KMS-11 (cell line): Measurements from ENCODE around the gene GSX1.

ENCODE experiments used
- H2AFZ ChIP-seq: fragments of 200-600 bp; sonication (generic); 2 replicates; pipeline ENCODE4 v1.6.1; 2016; ENCODE audit warnings: antibody characterized with exemption, mixed run types, low read depth
- H3K27ac ChIP-seq: fragments of 200-600 bp; sonication (generic); 2 replicates; pipeline ENCODE4 v1.6.1; 2016; ENCODE audit warnings: mild to moderate bottlenecking, mixed run types
- H3K27me3 ChIP-seq: fragments of 200-600 bp; sonication (generic); 2 replicates; pipeline ENCODE4 v1.6.1; 2017; ENCODE audit warnings: mild to moderate bottlenecking, low read depth, mixed run types, moderate library complexity; ENCODE audit not compliant: insufficient read depth
- H3K36me3 ChIP-seq: fragments of 200-600 bp; sonication (generic); 2 replicates; pipeline ENCODE4 v1.6.1; 2017; ENCODE audit warnings: mild to moderate bottlenecking, mixed run types; ENCODE audit not compliant: insufficient read depth
- H3K4me1 ChIP-seq: fragments of 200-600 bp; sonication (generic); 2 replicates; pipeline ENCODE4 v1.6.1; 2016; ENCODE audit warnings: mild to moderate bottlenecking, low read depth, mixed run types; ENCODE audit not compliant: poor library complexity, severe bottlenecking
- H3K4me2 ChIP-seq: fragments of 200-600 bp; sonication (generic); 2 replicates; pipeline ENCODE4 v1.7.0; 2016; ENCODE audit warnings: mild to moderate bottlenecking, mixed run types
- H3K4me3 ChIP-seq: fragments of 200-600 bp; sonication (generic); IDR thresholded peaks from 2 replicates; pipeline ENCODE4 v1.6.1; 2017; ENCODE audit warnings: low read depth, low read length, mixed read lengths; ENCODE audit not compliant: insufficient read depth
- H3K79me2 ChIP-seq: fragments of 200-600 bp; sonication (generic); 2 replicates; pipeline ENCODE4 v1.6.1; 2016; ENCODE audit warnings: low read depth, mixed run types; ENCODE audit not compliant: insufficient read depth
- H3K9ac ChIP-seq: fragments of 200-600 bp; sonication (generic); 2 replicates; pipeline ENCODE4 v1.6.1; 2016; ENCODE audit warnings: mild to moderate bottlenecking, mixed run types
- H4K20me1 ChIP-seq: fragments of 200-600 bp; sonication (generic); 2 replicates; pipeline ENCODE4 v1.6.1; 2016; ENCODE audit warnings: mild to moderate bottlenecking, mixed run types; ENCODE audit not compliant: insufficient read depth
- TF ChIP-seq, protein P1 (sequence below): fragments of 200-600 bp; sonication (generic); conservative IDR thresholded peaks from 2 replicates; pipeline ENCODE4 v1.6.1; 2017; ENCODE audit warnings: low read depth, mild to moderate bottlenecking, antibody characterized with exemption, low read length, moderate library complexity, mixed read lengths

The GSX1 gene

DNA sequence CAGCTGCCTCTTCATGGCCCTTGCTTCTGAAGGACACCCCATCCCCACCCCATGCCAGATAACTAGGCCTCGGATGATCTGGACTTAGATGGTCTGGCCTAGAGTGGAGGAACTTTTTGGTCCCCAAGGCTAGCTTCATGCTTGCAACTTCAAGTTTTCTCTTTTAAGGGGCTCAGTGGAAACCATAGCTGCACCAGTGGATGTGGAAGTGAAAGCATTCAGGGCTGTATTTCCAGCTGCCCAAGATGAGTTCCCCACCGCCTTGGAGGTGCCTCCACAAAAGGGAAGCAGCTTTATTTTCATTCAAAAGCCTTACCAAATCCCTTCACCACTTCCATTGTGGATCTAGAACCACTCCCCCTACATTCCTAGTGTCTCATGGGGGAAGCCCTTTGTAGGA lies 17.6 kb upstream of the GSX1 start:
- TF ChIP-seq, protein P1, sequence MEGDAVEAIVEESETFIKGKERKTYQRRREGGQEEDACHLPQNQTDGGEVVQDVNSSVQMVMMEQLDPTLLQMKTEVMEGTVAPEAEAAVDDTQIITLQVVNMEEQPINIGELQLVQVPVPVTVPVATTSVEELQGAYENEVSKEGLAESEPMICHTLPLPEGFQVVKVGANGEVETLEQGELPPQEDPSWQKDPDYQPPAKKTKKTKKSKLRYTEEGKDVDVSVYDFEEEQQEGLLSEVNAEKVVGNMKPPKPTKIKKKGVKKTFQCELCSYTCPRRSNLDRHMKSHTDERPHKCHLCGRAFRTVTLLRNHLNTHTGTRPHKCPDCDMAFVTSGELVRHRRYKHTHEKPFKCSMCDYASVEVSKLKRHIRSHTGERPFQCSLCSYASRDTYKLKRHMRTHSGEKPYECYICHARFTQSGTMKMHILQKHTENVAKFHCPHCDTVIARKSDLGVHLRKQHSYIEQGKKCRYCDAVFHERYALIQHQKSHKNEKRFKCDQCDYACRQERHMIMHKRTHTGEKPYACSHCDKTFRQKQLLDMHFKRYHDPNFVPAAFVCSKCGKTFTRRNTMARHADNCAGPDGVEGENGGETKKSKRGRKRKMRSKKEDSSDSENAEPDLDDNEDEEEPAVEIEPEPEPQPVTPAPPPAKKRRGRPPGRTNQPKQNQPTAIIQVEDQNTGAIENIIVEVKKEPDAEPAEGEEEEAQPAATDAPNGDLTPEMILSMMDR = no peak
- H3K4me2 ChIP-seq = peak overlapping the region; percentile 89; the same call in 1 of the 2 replicates
- no peaks in the 10 kb centered on the region for H3K36me3 ChIP-seq
- no peaks in the 10 kb centered on the region for H3K79me2 ChIP-seq
- H3K9ac ChIP-seq = no peak overlapping the region
- no peaks in the 10 kb centered on the region for H3K27me3 ChIP-seq
- peaks cover 53% of the 10 kb centered on the region for H3K4me1 ChIP-seq
- no peaks in the 10 kb centered on the region for H4K20me1 ChIP-seq
- no peak overlapping the region for H3K4me3 ChIP-seq
- no peak overlapping the region; the same call in 1 of the 2 replicates for H2AFZ ChIP-seq
- H3K27ac ChIP-seq = no peak overlapping the region

DNA sequence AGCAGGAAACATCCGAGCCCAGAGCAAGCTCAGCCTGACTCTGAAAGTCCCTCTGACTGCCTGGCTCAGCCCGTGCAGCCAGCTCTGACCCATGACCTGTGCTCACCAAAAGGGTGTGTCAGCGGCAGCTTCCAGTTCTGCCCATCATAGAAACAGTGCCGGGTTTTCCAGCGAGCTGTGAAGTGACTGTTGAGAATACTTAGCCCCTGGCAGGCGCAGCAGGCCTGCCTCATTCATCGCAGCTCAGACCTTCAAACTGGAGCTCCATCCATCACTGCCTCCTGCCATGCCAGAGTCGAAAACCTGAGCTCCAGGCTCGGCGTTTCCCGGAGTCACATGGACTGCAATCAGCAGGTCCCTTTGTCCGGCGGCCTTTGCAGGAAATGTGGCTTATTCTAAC lies 16.3 kb upstream of the GSX1 start:
- Histone ChIP-seq H3K27me3 (no peaks in the 10 kb centered on the region), H3K9ac (no peak overlapping the region), H3K4me2 (no peak overlapping the region), H2AFZ (no peak overlapping the region), H4K20me1 (no peaks in the 10 kb centered on the region), H3K4me3 (no peak overlapping the region), H3K4me1 (peaks cover 47% of the 10 kb centered on the region), H3K27ac (no peak overlapping the region), H3K79me2 (no peaks in the 10 kb centered on the region), H3K36me3 (no peaks in the 10 kb centered on the region)
- TF ChIP-seq, protein P1 = no peak

DNA sequence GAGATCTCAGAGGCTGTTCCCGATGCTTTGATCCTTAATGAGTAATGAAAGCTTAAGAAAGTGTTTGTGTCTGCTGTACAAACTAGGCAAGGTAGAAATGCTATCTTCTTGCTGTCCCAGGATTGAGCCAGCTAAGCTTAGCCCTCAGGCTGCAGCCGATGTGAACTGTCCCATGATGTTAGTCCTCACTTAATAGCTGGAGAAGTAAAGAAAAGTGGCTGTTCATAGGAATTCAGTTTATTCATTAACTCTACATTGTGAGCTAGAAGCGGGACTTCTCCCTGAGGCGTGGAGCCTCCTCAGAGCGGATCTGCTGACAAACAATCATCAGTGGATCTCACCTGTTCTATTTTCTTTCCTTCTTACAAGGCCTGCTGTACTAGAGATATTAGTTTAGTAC lies 10.1 kb upstream of the GSX1 start:
- no peaks in the 10 kb centered on the region for H3K36me3 ChIP-seq
- no peak overlapping the region for H3K4me2 ChIP-seq
- TF ChIP-seq, protein P1 = no peak
- H3K4me3 ChIP-seq = no peak overlapping the region
- H3K9ac ChIP-seq = no peak overlapping the region
- no peaks in the 10 kb centered on the region for H3K4me1 ChIP-seq
- no peak overlapping the region for H2AFZ ChIP-seq
- no peaks in the 10 kb centered on the region for H3K27me3 ChIP-seq
- no peak overlapping the region for H3K27ac ChIP-seq
- no peaks in the 10 kb centered on the region for H4K20me1 ChIP-seq
- H3K79me2 ChIP-seq = no peaks in the 10 kb centered on the region

DNA sequence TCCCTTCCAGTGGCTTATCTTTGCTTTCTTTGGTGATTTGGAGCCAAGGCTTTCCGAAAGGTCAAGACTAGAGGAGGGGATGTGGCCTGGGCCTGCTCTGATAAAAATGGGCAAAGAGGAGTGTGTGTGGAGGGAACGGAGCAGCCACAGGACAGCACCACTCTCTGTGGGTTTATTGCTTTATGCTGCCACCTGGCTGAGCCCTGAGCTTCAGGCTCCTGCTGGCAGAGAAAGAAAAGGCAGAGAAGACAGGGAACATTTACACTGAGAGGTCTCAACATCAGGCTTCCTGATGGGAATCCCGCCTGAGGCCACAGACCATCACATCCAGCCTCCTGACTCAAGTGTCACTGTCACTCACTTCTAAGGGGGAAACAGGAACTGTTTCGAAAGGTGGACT lies 9.2 kb upstream of the GSX1 start:
- Histone ChIP-seq H3K27me3 (no peaks in the 10 kb centered on the region), H3K4me1 (no peaks in the 10 kb centered on the region), H3K79me2 (no peaks in the 10 kb centered on the region), H3K36me3 (no peaks in the 10 kb centered on the region), H2AFZ (no peak overlapping the region), H3K9ac (no peak overlapping the region), H3K27ac (no peak overlapping the region), H3K4me3 (no peak overlapping the region), H3K4me2 (no peak overlapping the region), H4K20me1 (no peaks in the 10 kb centered on the region)
- TF ChIP-seq, protein P1 = no peak
